Measurements from ENCODE around the gene ABHD17C. TPM values are rescaled to one million over a fixed set of nuclear protein-coding genes. Genes with fewer than 3 reads are reported as not detected.

The ABHD17C gene
- total and polyA plus RNA-seq, 2 donors (not counting 3 experiments of a cell fraction or from before 2014, with no cell fraction given) = 5.9 to 10.9 TPM

- Histone ChIP-seq H3K27me3 (ENCODE audit: control insufficient read depth in 2 of 2, insufficient read depth in 2 of 2, low read length in 2 of 2) (no peaks in the 10 kb centered on the region), H3K4me2 (ENCODE audit: insufficient read depth, low read length) (no peak overlapping the region), H3K4me3 (replicated peaks in 1 of 3; ENCODE audit: insufficient read depth in 1 of 3, low read depth in 1 of 3, low read length in 3 of 3) (no peak overlapping the region), H3K27ac (ENCODE audit: insufficient read depth, low read depth, low read length) (no peak overlapping the region), H3K4me1 (ENCODE audit: control insufficient read depth, extremely low read depth, insufficient read depth, low read length) (no peaks in the 10 kb centered on the region), H3K9ac (replicated peaks; ENCODE audit: extremely low read depth, insufficient read depth, low read length) (no peak overlapping the region), H4K20me1 (replicated peaks; ENCODE audit: control insufficient read depth, extremely low read depth, insufficient read depth, low read length) (no peaks in the 10 kb centered on the region), H3K9me1 (replicated peaks; ENCODE audit: control insufficient read depth, extremely low read depth, insufficient read depth, low read length) (no peaks in the 10 kb centered on the region), H3K9me3 (replicated peaks; ENCODE audit: control insufficient read depth, insufficient read depth, low read length) (no peaks in the 10 kb centered on the region), H2AFZ (ENCODE audit: low read depth, low read length) (no peak overlapping the region), H3K79me2 (ENCODE audit: control insufficient read depth, insufficient read depth, low read length) (peaks cover 10% of the 10 kb centered on the region), H3K36me3 (ENCODE audit: control insufficient read depth in 2 of 2, extremely low read depth in 1 of 2, insufficient read depth in 2 of 2, low read length in 2 of 2) (no peaks in the 10 kb centered on the region)
- CTCF ChIA-PET = interaction anchor here (1.0 to 1.5 kb wide), 2 partner anchors 34 to 37 kb away, joined by 3 to 5 read pairs; partner anchors contain the start of gene CEMIP
- DNase-seq (ENCODE audit: low read depth, low spot score) (no peak), FAIRE-seq (no peak)
- intact Hi-C loops (cut with micrococcal nuclease) = no loop called here
- dilution Hi-C loops (cut with MboI; ENCODE audit: extremely low pct_ligation_motif_present, low sequenced_read_pairs) = no loop called here
- POLR2A ChIA-PET = no interaction called here
- no TSS peak for BruUV-seq (replicated peaks)
- no peak for TF ChIP-seq FOS (IDR thresholded peaks at IDR 0.05; ENCODE audit: borderline replicate concordance, insufficient read depth, low read length)
- TF ChIP-seq JUN (IDR thresholded peaks at IDR 0.05; ENCODE audit: borderline replicate concordance, insufficient read depth, insufficient read length, low read depth) = no peak
- no peak for TF ChIP-seq GATA2 (IDR thresholded peaks at IDR 0.05; ENCODE audit: insufficient read depth, insufficient read length, low read depth, low read length)
- no peak for TF ChIP-seq MYC (IDR thresholded peaks at IDR 0.05; ENCODE audit: low read depth, low read length)
- no peak for TF ChIP-seq MAX (IDR thresholded peaks at IDR 0.05; ENCODE audit: insufficient read depth, insufficient read length)
- no peak for TF ChIP-seq CTCF (IDR thresholded peaks at IDR 0.05; ENCODE audit: extremely low read depth in 1 of 2, insufficient read depth in 1 of 2, low read depth in 1 of 2, low read length in 2 of 2)
- TF ChIP-seq POLR2A (IDR thresholded peaks at IDR 0.05; ENCODE audit: low read depth, low read length) = no peak
- TF ChIP-seq POLR2AphosphoS5 (IDR thresholded peaks at IDR 0.05; ENCODE audit: insufficient read depth, low read depth, low read length) = no peak
- no peak for TF ChIP-seq EZH2 (IDR thresholded peaks at IDR 0.05; ENCODE audit: borderline replicate concordance, low read depth, low read length, severe bottlenecking)
Measured at GRCh38 chr15:80742081-80742480, 47.0 kb downstream of the ABHD17C start.

Data from endothelial cell of umbilical vein (primary cell).